ENCODE results near the gene PCGF1.

Gene PCGF1

DNA sequence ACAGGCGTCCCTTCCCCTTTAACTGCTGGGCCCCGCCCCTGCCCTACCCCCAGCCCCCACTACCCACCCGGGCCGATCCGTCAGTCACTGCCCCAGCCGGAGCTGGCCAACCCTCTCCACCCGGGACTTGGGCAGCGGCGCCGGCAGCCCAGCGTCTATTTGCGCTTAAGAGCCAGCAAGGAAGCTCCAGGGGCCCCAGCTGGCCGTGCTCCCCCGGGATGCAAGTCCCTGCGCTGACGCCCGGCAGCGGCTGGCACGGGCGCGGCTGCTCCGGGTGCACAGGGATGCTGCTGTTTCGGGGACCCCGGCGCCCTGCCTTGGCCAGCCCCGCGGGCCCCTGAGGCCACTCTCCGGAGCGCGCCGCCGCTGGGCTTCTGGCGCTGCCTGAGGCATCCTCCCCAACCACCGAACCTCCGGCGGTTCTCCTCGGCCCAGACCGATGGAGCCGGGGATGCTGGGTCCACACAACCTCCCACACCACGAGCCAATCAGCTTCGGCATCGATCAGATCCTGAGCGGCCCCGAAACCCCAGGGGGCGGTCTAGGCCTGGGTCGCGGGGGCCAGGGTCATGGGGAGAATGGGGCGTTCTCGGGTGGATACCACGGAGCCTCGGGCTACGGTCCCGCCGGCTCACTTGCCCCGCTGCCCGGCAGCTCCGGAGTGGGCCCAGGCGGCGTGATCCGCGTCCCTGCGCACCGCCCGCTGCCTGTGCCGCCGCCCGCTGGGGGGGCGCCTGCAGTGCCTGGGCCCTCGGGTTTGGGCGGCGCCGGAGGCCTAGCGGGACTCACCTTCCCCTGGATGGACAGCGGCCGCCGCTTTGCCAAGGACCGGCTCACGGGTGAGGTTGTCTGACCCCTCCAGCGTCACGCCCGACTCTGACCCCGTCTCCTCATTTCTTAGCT lies 7.1 kb upstream of the PCGF1 start, which contains the start of gene TLX2:
TSS of gene TLX2 (plus strand) at position 83 of the 903 bp plus-strand sequence. CDS start at position 440, 357 bp downstream.
- DNase-seq = peak; percentile 48

DNA sequence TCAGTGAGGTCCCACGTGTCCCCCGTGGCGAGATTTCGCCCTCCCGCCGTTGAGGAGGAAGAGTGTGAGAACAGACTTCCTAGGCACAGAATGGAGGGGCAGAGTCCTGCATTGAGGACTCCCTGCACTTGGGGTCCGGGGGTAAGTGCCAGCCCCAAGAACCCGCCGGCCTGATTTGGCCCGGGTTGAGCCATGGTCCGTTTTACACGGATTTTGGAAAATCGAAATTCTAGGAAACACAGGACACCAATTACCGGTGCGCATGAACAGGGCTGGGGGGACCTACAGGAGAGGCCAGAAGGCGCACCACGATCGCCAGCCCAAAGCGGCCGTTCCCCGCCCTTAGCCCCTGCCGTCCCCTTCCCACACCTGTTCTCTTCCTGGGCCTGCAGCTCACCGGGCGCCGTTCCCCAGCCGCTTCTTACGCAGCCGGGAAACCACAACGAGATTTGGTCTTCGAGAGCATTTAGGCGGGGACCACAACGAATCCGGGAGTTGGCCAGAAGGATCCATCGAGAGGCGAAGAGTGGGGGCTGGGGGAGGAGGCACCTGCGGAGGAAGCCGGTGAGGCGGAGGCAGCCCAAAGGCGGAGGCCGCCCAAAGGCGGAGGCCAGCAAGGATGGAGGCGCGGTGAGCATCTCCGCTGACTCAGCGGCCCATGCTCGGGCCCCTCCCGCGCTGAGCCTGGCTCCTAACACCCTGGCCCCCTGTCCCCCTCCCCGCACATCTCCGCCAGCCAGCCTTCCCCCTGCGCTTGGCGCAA lies 6.3 kb upstream of the PCGF1 start:
- DNase-seq = no peak

GRCh38 chr2:74512744-74513604 lies 5.5 kb upstream of the PCGF1 start:
- DNase-seq = no peak

GRCh38 chr2:74511104-74511989 lies 3.9 kb upstream of the PCGF1 start:
- no peak for DNase-seq

DNA sequence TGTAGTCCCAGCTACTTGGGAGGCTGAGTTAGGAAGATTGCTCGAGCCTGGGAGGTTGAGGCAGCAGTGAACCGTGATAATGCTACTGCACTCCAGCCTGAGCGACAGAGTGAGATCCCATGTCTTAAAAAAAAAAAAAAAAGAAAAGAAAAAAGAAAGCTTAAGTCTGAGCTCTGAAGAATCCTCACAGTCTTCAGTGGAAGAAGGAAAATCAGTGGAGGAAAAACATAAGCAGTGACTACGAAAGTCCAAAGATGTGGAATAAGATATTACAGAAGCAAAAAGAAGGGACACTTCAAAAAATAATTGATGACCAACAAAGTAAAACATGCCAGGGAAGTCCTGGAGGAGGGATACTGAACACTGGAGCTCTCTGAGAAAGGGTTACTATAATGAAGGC lies 2.8 kb upstream of the PCGF1 start:
- no peak for DNase-seq

DNA sequence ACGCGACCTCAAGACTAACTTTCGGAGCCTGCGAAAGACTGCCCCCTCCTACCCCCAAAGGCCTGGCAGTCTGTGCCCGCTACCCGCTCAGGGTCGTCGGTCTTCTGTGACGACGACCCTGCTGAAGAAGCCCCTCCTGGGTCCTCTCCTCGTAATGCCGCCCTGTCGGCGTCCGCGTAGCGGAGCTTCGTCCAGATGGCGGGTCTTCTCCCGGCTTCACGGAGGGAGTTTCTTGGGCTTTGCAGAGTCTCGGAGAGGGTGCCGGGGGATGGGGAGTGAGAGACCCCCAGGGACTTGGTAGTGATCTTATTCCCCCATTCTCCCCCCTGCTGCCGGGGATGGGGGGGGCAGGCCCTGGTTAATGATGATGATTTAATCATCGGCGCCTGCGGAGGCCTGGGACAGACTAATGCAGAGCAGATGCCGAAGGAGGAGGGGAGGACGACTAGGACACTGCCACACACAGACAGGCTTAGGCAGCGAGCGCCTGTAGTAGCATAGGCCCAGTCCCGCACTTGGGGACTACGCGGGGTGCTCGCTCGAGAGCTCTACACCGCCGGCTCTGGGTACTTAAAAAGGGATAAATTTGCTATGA lies 528 bp upstream of the PCGF1 start:
- DNase-seq = peak; percentile 55

DNA sequence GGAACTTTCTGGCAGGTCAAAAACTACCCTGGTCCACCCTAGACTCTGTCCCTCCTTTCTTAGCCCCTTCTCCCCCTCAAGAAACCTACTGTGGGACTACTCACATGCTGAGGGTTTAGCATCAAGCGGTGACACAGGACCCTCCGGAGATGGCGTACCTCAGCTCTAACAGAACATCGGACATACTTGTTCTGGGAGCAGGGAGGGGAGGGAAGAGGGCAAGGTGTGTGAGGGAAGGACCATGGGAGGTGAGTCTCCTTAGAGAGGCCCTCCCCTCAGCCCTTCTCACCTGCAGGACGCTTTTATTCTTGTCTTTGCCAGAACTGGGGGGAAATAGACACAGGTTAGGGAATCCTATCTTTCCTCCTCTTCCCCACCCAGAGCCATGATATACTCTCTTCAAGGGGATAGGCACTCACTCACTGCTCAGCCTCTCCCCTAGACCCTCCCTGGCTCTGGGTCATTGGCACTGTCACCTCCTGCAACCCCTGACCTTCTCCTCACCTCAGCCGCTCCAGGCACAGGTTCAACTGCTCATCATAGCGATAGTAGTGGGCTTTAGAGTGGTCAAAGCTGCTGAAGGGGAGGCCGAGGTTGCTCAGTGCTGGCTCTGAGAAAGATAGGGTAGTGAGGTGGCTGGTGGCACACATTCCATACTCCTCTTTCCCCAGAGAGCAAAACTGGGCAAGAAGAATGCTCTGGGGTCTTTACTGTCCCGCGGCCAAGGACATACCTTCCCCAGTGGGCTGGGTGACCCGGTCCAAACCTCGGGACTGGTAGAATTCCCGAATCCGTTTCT lies 1.8 kb downstream of the PCGF1 start:
- DNase-seq = no peak

GRCh38 chr2:74504591-74504990 lies 2.9 kb downstream of the PCGF1 start:
- DNase-seq = no peak

DNA sequence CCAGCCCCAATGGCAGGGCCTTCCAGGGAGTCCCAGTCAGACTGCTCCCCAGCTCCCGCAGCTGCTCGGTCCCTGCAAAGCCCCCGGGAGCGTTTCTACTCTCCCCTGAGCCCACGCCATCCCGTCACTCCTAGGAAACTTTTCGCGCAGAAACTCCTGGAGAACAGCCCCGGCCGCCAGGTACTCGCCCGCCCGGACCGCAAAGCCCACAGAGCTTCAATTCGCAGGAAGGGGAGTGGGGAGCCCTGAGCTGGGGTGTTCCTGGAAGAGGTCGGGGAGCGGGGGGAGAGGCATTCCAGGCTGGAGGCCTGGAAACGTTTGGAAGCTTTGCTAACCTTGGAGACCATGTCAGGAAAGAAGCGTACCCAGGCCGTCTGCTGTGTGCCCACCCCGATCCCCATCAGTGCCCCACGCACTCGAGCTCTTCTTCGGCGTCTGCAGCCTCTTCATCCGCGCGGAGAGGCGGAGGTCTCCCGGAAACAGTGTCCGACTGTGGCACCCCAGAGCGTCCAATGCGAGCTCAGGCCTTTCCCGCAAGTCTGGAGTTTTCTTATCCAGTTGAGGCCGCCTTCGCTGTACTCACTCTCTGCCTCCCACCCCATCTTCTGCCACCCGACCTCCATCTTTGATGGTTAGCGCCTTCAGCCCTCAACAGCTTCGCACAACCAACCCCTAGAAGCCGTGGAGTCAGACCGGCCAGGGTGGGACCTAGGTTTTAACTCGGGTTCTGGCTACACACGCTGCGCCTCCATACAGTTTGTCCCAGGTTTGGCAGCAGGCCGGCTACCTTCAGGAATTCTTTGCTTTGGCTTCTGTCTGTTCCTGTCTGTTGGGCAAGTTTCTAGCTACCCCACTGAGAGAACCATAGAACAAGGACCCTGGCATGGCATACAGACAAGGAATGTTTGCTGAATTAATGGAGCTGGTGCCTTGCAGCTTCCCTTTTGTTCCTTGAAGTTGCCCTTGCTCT lies 3.7 kb downstream of the PCGF1 start:
- DNase-seq = no peak

DNA sequence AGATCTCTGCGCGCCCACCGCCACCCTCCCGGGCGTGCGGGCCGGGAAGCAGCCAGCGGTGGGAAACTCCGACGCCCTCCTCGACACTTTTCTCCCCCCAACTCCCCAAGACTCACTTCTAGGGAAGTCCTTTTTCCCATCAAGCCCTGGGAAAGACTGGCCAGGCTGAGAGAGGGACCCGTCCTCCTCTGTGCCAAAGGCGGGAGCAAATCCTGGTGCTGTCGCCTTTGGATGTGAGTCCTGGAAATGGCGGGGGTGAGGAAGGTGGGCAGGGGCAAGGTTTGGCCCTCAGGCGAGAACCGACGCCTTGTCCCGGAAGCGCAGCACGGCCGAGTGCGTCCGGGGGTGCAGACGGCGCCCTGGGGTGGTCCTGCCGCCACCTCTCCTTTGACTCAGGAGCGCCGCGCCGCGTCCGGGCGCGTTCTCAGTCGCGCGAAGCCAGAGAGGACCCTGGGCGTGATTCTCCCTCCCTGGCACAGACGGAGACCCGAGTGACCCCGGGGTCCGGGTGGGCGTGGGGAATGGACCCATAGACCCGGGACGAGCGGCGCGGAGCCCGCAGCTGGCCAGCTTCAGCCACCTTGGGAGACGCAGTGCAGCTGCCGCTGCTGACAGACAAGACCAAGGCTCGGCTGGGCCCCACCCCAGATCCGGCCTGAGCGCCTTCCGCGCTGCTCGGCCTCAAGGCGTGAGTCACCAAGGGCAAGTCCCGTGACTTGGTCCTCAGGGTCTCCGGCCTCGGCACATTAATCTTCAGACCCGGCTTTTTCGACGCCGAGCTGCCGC lies 4.6 kb downstream of the PCGF1 start:
- DNase-seq = no peak

DNA sequence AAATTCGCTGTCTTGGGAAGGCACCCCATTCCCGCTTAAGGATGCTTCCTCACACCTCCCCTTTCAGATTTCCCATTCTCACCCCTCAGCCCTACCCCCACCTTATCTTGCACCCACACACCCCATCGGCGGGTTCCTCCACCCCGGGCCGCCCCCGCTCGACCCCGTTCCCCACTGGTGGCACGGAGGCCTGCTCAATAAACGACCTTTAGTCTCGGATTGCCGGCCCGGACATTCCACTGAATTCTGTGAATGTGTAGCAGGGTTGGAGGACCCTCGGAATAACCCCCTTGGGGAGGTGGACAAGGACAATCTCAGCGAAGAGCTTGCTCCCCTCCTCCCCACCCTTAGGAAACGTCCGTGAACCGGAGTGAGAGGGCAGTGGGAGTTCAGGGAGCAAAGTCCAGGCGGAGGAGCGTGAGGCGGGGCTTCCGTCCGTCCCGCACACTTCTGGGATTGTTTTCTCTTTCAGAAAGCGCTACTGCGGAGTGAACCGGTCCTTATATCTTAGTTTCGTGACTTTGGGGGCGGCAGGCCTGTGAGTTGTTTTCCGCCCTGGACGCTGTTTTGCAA lies 5.3 kb downstream of the PCGF1 start:
- DNase-seq = no peak

- no peak for DNase-seq
Observed at GRCh38 chr2:74501335-74502071, 6.0 kb downstream of the PCGF1 start.

- no peak for DNase-seq
Observed at GRCh38 chr2:74500578-74500946, 6.9 kb downstream of the PCGF1 start.

DNA sequence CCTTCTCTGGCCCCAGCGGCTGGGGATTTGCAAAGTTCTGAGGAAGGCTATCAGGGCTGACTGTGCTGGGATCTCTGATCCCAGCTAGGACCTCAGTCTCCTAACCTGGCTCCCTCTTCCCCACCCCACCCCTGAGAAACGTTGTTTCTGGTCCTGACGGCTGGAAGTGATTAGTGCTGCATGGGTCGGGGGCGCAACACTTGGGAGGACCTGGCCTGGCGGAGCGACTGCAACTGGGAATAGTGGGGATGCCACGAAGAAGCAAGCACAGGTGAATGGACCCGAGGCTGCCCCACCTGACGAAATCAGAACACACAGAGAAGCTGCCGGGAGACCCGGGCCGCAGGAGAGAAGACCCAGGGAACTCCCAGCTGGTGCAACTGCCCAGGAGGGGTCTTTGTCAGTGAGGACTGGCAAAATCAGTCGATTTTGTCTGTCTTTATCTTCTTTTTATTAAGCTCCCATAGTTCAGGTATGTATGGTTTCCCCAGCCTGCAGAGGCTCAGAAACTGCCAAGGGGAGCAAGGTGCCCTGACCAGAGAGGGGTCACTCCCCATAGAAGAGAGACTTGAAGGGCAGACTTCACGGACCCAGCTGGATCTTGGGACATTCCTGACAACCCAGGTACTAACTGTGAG lies 7.4 kb downstream of the PCGF1 start:
- no peak for DNase-seq

- DNase-seq = no peak
Observed at GRCh38 chr2:74499267-74499939, 8.1 kb downstream of the PCGF1 start, which contains the start of gene LBX2. LBX2 (minus strand) TSS chr2:74499603; CDS start chr2:74499537, 66 bp downstream.
